ENCODE measurements around the gene FAM184B. TPM values are rescaled to one million over a fixed set of nuclear protein-coding genes. Genes with fewer than 3 reads are reported as not detected.

FAM184B gene
- total and polyA plus RNA-seq, 2 experiments from 2014 or later, result not detected

DNA sequence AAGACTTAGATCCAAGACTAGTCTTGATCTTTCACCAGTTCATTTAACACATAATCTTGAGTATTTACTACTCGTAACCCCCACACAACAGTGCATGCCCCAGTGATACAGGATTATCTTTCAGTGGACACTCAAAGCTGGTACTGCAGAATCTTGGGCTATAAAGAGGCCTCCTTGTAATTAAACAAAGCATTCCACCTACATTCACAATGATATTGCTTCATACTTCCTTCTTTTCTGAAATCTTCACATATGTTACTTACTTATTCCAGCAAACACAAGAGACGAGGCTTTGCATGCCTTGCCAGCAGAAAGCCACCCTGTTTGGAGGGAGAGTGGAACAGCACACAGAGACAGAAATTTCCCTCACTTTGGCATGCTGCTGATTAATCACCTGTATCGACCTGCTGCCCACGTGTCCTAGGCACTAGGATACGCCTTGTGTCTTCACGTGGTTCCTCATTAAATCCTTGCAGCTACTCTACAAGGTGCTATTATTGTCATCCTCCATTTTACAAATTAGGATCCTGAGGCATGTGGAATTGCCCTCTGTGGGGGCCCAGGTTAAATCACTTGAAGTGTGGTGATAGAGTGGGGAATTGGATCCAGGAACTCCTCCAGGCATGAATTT, 77.3 kb downstream of the FAM184B start:
- peaks cover 13% of the 10 kb centered on the region for H3K27me3 ChIP-seq
- H3K4me3 ChIP-seq, result no peak overlapping the region
- no peaks in the 10 kb centered on the region for H4K20me1 ChIP-seq (ENCODE audit: insufficient read depth, poor library complexity, severe bottlenecking)
- no peaks in the 10 kb centered on the region for H3K79me2 ChIP-seq
- H3K27ac ChIP-seq, result no peak overlapping the region
- H3K9me3 ChIP-seq (ENCODE audit: low read depth), result no peaks in the 10 kb centered on the region
- 82% methylated on average over 6 of the region's 6 CpGs for WGBS (ENCODE audit: low lambda C conversion rate, missing lambda C conversion rate)
- TF ChIP-seq EZH2phosphoT487 (IDR thresholded peaks at IDR 0.05; ENCODE audit: low read depth, severe bottlenecking, unreplicated experiment), result no peak
- TF ChIP-seq CTCF (IDR thresholded peaks at IDR 0.05; ENCODE audit: poor library complexity), result no peak
- TF ChIP-seq EZH2 (IDR thresholded peaks at IDR 0.05; ENCODE audit: borderline replicate concordance), result no peak
- no peak overlapping the region for H2AFZ ChIP-seq
- no peaks in the 10 kb centered on the region for H3K4me1 ChIP-seq (ENCODE audit: insufficient read depth)
- no peaks in the 10 kb centered on the region for H3K36me3 ChIP-seq (replicated peaks; ENCODE audit: insufficient read depth, low read depth)
- no peaks in the 10 kb centered on the region for H3K9me2 ChIP-seq (replicated peaks; ENCODE audit: insufficient read depth)
- H3K4me2 ChIP-seq, result no peak overlapping the region
- DNase-seq (ENCODE audit: low spot score), result no peak

DNA sequence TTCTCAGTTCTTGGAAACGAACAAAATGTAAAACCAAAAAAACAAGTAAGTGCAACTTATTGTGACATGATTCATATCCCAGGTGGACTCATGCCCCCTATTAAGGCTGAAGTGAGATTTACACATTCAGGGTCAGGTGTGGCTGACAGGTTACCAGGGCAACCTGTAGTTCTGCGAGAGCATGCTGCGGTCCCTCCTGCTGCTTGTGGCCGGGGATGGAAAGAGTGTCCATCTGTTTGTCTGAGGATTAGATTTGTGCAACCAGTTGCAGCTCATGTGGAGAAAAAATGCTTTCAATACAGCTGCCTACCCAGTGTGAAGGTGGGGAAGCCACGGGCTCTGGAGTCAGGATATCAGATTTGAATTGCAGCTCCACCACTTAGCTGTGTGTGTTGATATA, 78.8 kb downstream of the FAM184B start:
- 60% methylated on average over 5 of the region's 5 CpGs for WGBS (ENCODE audit: low lambda C conversion rate, missing lambda C conversion rate)
- Histone ChIP-seq H3K9me2 (replicated peaks; ENCODE audit: insufficient read depth) (no peaks in the 10 kb centered on the region), H3K4me1 (ENCODE audit: insufficient read depth) (no peaks in the 10 kb centered on the region), H3K9me3 (ENCODE audit: low read depth) (no peaks in the 10 kb centered on the region), H3K27me3 (peaks cover 11% of the 10 kb centered on the region), H3K4me2 (no peak overlapping the region), H3K79me2 (no peaks in the 10 kb centered on the region), H2AFZ (no peak overlapping the region), H4K20me1 (ENCODE audit: insufficient read depth, poor library complexity, severe bottlenecking) (no peaks in the 10 kb centered on the region), H3K4me3 (no peak overlapping the region), H3K27ac (no peak overlapping the region), H3K36me3 (replicated peaks; ENCODE audit: insufficient read depth, low read depth) (no peaks in the 10 kb centered on the region)
- DNase-seq (ENCODE audit: low spot score), result peak; percentile 34
- no peak for TF ChIP-seq CTCF (IDR thresholded peaks at IDR 0.05; ENCODE audit: poor library complexity)

DNA sequence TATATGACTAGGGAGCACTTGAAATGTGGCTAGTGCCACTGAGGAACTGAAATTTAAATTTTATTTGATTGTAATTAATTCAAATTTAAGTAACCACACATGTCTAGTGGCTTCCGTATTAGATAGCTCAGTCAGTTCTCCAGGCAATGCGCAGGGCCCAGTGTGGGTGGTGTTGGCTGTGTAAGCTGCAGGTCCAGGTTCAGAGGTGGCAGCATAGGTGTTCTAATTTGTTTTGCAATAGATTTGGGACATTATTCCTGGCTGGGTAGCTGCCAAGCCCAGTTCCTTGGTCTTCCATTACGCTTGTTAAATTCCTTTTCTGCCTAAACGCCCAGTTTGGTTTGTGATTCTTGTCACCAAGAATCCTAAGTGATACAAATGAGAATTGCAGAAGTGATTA, 79.5 kb downstream of the FAM184B start:
- no peak overlapping the region for H2AFZ ChIP-seq
- no peaks in the 10 kb centered on the region for H3K79me2 ChIP-seq
- no peak overlapping the region for H3K27ac ChIP-seq
- 95% methylated on average over 4 of the region's 4 CpGs for WGBS (ENCODE audit: low lambda C conversion rate, missing lambda C conversion rate)
- TF ChIP-seq EZH2phosphoT487 (IDR thresholded peaks at IDR 0.05; ENCODE audit: low read depth, severe bottlenecking, unreplicated experiment) (no peak), EZH2 (IDR thresholded peaks at IDR 0.05; ENCODE audit: borderline replicate concordance) (no peak), CTCF (IDR thresholded peaks at IDR 0.05; ENCODE audit: poor library complexity) (no peak)
- DNase-seq (ENCODE audit: low spot score), result no peak
- no peak overlapping the region for H3K4me2 ChIP-seq
- H3K27me3 ChIP-seq, result peaks cover 8% of the 10 kb centered on the region
- no peaks in the 10 kb centered on the region for H3K9me2 ChIP-seq (replicated peaks; ENCODE audit: insufficient read depth)
- H3K36me3 ChIP-seq (replicated peaks; ENCODE audit: insufficient read depth, low read depth), result no peaks in the 10 kb centered on the region
- no peaks in the 10 kb centered on the region for H3K9me3 ChIP-seq (ENCODE audit: low read depth)
- H4K20me1 ChIP-seq (ENCODE audit: insufficient read depth, poor library complexity, severe bottlenecking), result no peaks in the 10 kb centered on the region
- no peaks in the 10 kb centered on the region for H3K4me1 ChIP-seq (ENCODE audit: insufficient read depth)
- no peak overlapping the region for H3K4me3 ChIP-seq
